Measurements from ENCODE around the gene AP1AR. TPM values are rescaled to one million over a fixed set of nuclear protein-coding genes. Genes with fewer than 3 reads are reported as not detected.
"Not testable (repeated sequence)": the region's sequence is repeated elsewhere in the genome, so short reads cannot be mapped to it uniquely, and the experiment has no call there.

AP1AR gene
- 15.0 and 16.2 TPM in 2 replicates for total RNA-seq (2014; rRNA removed; shearing (Covaris generic))

DNA sequence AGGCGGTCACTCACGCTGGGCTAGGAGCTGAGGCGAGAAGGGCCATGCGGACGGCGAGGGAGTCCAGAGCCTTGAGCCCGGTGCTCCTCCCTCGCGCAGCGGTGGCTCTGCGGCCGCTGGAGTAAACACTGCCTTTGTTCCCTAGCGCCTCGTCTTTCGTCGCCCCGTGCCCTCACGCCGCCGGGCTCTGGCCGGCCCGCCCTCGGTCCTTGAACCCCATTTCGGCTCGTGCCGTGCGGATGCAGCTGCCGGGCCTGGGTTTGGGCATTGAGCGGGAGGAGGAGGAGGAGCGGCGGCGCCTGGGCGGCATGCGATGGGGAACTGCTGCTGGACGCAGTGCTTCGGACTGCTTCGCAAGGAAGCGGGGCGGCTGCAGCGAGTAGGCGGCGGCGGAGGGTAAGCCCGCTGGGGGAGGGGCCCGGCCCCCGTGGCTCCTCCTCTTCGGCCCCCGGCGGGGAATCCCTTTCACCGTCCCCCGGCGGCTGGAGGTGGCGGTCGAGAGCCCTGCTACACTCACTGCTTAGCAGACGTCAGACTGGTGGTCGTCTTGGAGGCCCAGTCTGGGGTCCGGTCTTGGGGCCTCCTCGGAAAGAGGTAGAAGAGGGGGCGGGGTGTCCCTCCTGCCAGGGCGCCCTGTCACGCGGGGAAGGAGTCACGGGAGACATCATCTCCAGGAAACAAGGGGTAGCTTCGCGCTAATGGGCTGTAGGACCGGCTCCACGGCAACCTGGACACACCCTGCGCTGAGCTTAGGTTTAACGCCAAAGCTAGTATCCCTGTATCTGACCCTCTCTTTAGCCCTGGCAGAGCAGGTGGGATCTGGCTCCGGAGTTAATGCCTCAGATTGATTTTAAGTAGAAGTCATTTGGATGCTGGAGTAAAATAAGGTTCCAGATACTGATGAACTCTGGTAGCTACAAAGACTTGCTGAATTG, at the start of gene AP1AR:
TSS of gene AP1AR (plus strand) at position 9 of the 935 bp plus-strand sequence. CDS start at position 314, 305 bp downstream.
- peak; percentile 73 for DNase-seq (ENCODE audit: low read depth)

GRCh38 chr4:112182604-112183003, 49.0 kb upstream of the AP1AR start:
- no peak for DNase-seq (ENCODE audit: low read depth)

- DNase-seq (ENCODE audit: low read depth): no peak
Measured at GRCh38 chr4:112183252-112183651, 48.3 kb upstream of the AP1AR start.

DNA sequence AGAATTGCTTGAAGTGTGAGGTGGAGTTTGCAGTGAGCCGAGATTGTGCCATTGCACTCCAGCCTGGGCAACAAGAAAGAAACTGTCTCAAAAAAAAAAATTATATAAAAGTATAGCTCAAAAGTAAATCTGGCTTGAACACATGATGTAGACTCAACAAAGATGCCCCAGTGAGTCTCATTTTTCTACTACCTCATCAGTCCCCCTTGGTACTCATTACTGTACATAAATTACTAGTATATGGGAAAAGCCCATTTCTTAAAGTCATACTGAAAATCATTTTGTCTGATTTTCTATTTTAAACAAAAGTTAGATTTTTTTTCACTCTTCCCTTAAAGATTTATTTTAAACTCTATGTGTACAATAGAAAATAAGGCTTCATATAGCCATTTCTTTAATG, 47.1 kb upstream of the AP1AR start:
- DNase-seq (ENCODE audit: low read depth): no peak

GRCh38 chr4:112185334-112185733, 46.3 kb upstream of the AP1AR start:
- no peak for DNase-seq (ENCODE audit: low read depth)

GRCh38 chr4:112185740-112186670, 45.6 kb upstream of the AP1AR start:
- no peak for DNase-seq (ENCODE audit: low read depth)

DNA sequence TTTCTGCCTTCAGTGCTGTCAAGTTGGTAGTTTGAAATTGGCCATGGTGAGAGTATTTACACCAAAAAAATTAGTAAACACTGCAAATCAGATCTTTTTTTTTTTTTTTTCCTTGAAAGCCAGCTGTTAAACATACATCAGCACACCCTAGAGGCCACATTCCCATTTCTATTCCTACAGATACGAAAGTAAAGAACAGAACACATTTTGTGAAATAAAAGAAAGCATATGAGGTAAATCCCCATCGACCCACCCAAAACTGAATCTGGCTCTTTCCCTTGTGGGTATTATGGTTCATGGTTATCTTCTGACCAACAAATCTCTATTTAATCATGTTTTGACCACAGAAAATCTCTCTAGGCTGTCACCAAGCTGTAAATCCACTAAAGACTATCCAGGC, 41.8 kb upstream of the AP1AR start:
- DNase-seq (ENCODE audit: low read depth): peak; percentile 16

- DNase-seq (ENCODE audit: low read depth): no peak
Measured at GRCh38 chr4:112190684-112191083, 40.9 kb upstream of the AP1AR start.

DNA sequence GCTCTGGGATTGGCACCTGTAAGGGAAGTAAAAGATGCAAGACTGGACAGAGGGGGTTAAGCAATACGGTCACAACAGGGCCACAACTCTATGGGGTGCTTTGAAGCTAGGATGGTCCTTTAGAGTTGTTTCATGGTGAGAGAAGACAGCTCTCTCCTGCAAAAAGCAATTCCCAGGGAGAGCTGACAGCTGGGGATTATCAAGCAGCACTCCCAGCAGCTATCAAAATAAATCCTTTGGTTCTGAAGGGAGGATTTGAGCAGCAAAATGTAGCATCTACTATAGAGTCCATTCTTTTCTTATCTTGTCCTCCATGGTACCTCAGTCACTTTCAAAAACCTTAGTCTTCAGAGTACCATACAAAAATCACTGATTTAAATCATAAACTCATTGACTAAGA, 35.1 kb upstream of the AP1AR start:
- DNase-seq (ENCODE audit: low read depth): no peak

DNA sequence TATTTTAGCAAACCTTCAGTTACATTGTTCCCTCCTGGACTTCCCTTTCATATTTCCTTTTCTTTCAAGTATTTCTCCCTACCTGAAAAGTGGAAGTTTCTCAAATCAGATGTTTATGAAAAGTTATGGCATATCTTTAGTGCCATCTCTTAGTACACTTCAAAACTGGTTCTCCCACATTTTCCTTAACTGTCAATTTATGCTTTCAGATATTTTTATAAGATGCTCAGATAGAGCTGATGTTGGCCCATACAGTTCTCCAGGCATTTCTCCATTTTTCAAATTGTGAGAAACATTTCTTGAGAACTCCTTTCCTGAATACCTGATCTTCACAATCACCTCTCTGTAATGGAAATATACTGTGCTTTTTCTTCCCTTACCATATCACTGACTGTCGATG, 32.5 kb upstream of the AP1AR start:
- DNase-seq (ENCODE audit: low read depth): no peak

GRCh38 chr4:112201915-112202505, 29.6 kb upstream of the AP1AR start:
- no peak for DNase-seq (ENCODE audit: low read depth)

- DNase-seq (ENCODE audit: low read depth): no peak
Measured at GRCh38 chr4:112203593-112203992, 28.0 kb upstream of the AP1AR start.

GRCh38 chr4:112206431-112206830, 25.2 kb upstream of the AP1AR start:
- no peak for DNase-seq (ENCODE audit: low read depth)

DNA sequence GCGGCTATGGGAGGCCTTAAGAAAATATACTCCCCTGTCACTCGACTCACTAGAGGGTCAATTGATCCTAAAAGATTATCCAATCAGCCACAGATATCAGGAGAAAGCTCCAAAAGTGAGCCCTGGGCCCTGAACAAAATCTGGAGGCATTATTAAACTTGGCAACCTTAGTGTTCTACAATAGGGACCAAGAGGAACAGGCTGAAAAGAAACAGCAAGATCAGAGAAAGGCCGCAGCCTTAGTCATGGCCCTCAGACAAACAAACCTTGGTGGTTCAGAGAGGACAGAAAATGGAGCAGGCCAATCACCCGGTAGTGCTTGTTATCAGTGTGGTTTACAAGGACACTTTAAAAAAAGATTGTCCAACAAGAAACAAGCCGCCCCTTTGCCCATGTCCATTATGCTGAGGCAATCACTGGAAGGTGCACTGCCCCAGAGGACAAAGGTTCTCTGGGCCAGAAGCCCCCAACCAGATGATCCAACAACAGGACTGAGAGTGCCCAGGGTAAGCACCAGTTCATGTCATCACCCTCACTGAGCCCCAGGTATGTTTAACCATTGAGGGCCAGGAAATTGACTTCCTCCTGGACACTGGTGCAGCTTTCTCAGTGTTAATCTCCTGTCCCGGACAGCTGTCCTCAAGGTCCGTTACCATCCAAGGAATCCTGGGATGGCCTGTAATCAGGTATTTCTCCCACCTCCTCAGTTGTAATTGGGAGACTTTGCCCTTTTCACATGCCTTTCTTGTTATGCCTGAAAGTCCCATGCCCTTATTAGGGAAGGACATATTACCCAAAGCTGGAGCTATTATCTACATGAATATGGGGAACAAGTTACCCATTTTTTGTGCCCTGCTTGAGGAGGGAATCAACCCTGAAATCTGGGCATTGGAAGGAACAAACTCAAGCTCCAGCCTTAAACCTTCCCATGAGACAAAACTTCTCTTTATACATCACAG, 23.2 kb upstream of the AP1AR start:
- DNase-seq (ENCODE audit: low read depth): not testable (repeated sequence)

DNA sequence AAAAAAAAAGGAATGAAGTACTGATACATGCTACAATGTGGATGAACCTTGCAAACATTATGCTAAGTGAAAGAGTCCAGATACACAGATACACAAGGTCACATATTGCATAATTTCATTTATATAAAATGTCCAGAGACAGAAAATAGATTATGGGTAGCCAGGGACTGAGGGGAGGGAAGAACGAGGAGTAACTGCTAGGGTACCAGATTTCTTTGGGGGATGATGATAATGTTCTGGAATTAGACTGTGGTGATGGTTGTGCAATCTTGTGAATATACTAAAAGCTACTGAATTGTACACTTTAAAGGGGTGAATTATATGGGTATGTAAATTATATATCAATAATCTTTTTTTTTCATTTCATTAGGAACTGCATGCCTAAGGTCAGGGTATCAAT, 20.8 kb upstream of the AP1AR start:
- no peak for DNase-seq (ENCODE audit: low read depth)

DNA sequence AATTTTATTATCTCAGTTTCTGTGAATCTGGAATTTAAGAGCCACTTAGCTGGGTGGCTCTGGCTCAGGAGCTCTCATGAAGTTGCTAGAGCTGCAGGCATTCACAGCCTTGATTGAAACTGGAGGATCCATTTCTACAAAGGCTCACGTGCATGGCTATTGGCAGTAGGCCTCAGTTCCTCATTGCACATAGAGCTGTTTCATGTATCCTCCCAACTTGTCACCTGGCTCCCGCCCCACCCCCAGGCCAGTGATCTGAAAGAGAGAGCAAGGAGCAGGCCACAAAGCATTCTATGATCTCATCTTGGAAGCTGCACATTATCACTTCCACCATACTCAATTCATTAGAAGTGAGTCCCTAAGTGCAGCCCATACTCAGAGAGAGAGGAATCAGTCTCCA, 18.5 kb upstream of the AP1AR start:
- DNase-seq (ENCODE audit: low read depth): peak; percentile 6

DNA sequence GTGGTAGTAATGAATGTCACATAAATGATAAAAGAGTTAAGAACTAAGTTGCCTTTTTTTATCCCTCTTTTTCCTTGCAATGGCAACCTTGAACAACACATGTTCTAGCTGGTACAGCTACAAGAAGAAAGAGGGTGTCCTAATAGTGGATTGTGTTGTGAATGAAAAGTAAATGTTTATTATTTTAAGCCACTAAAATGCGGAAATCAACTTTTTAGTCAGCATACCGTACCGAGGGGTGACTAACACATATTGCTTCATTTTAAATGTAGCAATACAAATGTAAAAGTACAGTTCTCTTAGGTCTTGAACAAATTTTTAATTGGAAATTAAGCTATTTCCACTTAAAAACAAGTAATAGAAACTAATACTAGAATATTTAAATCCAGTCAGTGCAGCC, 17.7 kb upstream of the AP1AR start:
- peak; percentile 41 for DNase-seq (ENCODE audit: low read depth)

DNA sequence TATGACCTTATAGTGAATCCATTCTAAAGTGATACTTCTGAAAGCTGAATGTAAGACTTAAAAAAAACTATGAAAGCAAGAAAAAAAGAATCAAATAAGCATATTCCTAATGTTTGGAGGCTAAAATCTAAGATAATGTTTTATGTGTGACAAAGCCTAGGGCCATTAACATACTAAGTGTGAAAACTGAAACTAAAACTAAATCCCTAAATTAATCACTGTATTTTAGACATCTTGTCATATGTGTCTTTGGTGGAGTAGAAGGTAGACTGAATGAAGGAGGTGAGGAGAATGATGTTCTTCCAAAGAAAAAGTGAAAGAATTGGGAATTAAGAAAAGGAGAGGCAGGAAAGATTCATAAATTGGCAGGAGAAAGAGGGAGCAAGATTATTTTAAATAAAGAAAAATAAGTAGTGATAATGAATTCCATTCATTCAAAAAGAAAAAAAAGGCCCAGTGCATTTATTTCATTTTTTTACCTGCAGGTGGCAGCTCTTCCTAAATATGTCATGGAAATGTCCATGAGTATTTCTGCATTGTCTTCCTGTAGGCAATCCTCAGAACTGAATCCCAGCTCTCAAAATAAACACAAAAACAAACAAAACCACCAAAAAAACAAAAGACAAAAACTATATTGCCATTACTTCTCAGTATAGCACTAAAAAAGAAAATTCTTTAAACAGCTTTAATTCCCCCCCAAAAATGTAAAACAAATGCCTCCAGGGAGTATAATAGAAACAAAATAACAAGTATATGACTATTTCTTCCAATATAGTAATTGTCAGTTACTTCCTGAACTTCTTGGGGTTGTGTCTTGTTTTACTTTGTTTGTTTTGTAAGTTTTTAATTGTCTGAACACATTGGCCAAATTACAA, 17.0 kb upstream of the AP1AR start:
- DNase-seq (ENCODE audit: low read depth): peak; percentile 41

DNA sequence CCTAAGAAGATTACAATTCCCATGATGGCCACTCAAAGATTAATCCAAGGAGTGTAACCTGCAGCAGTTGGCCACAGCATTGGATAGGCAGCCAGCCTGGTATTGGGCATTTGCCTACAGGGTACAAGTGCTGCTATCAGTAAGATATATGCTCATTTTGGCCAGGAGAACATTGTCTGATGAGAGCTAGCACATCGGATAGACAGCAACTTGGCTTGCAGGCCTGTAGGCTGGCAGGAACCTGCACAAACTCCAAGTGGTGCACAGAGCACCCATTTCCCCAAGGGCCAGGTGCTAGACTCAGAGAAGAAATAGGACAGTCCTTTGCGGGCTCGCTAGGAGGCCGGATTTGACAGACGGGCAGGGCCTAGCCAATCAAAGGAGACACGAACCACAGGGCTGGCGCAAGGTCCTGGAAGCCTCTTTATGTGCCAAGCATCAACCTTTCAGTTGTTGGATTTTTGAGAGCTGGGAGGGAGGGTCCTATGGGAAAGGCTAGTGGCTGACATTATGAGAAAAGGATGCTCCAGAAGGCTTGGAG, 11.7 kb upstream of the AP1AR start:
- no peak for DNase-seq (ENCODE audit: low read depth)
